Gastroesophageal sphincter (tissue), 3 donors: Measurements from ENCODE around the gene GPAT2.
"Not testable (repeated sequence)": the region's sequence is repeated elsewhere in the genome, so short reads cannot be mapped to it uniquely, and the experiment has no call there.

Experiments used
- CTCF ChIP-seq, 4 experiments: fragments of 200-600 bp in 2 of 4; fragments of 450-650 bp in 2 of 4; sonication (generic) in 1 of 4; IDR thresholded peaks; one replicate each; pipeline ENCODE4 v1.5.1; 2017 to 2019; ENCODE audit warnings: antibody characterized with exemption in 4 of 4, mild to moderate bottlenecking in 2 of 4, moderate library complexity in 2 of 4
- EP300 ChIP-seq: sonication (generic); formaldehyde crosslinking; IDR thresholded peaks from one replicate; pipeline ENCODE4 v1.6.1; 2017; ENCODE audit warnings: antibody characterized with exemption, mild to moderate bottlenecking
- POLR2AphosphoS5 ChIP-seq: sonication (generic); formaldehyde crosslinking; IDR thresholded peaks from one replicate; pipeline ENCODE4 v1.6.1; 2017; ENCODE audit warnings: antibody characterized with exemption

GRCh38 chr2:96008051-96008450 lies 26.7 kb downstream of the GPAT2 start:
- not testable (repeated sequence) for TF ChIP-seq CTCF (IDR thresholded peaks at IDR 0.05); POLR2AphosphoS5; EP300
